ENCODE measurements around the gene LRRC38.

The LRRC38 gene

GRCh38 chr1:13517193-13517812, 3.5 kb upstream of the LRRC38 start:
- peak in 1 of 2 experiments; percentile 12 for DNase-seq (ENCODE audit: low read depth in 2 of 2)

GRCh38 chr1:13516606-13517005, 2.8 kb upstream of the LRRC38 start:
- DNase-seq (ENCODE audit: low read depth in 2 of 2): no peak

- DNase-seq (ENCODE audit: low read depth in 2 of 2): no peak
These were observed 1.0 kb upstream of the LRRC38 start for GRCh38 chr1:13514821-13515220.

GRCh38 chr1:13513063-13513894, 524 bp downstream of the LRRC38 start:
- DNase-seq (ENCODE audit: low read depth in 2 of 2): no peak

- DNase-seq (ENCODE audit: low read depth in 2 of 2): no peak
These were observed 1.3 kb downstream of the LRRC38 start for GRCh38 chr1:13512472-13512871.

GRCh38 chr1:13510499-13510898, 3.3 kb downstream of the LRRC38 start:
- DNase-seq (ENCODE audit: low read depth in 2 of 2): no peak

- DNase-seq (ENCODE audit: low read depth in 2 of 2): no peak
These were observed 6.7 kb downstream of the LRRC38 start for GRCh38 chr1:13507075-13507474.

- no peak for DNase-seq (ENCODE audit: low read depth in 2 of 2)
These were observed 8.8 kb downstream of the LRRC38 start for GRCh38 chr1:13505020-13505419.

GRCh38 chr1:13500806-13501205, 13.0 kb downstream of the LRRC38 start:
- no peak for DNase-seq (ENCODE audit: low read depth in 2 of 2)

- no peak for DNase-seq (ENCODE audit: low read depth in 2 of 2)
These were observed 14.4 kb downstream of the LRRC38 start for GRCh38 chr1:13499422-13499821.

- no peak for DNase-seq (ENCODE audit: low read depth in 2 of 2)
These were observed 15.2 kb downstream of the LRRC38 start for GRCh38 chr1:13498553-13498952.

GRCh38 chr1:13495186-13495585, 18.6 kb downstream of the LRRC38 start:
- no peak for DNase-seq (ENCODE audit: low read depth in 2 of 2)

GRCh38 chr1:13494712-13495111, 19.1 kb downstream of the LRRC38 start:
- DNase-seq (ENCODE audit: low read depth in 2 of 2): no peak

GRCh38 chr1:13494025-13494424, 19.8 kb downstream of the LRRC38 start:
- no peak for DNase-seq (ENCODE audit: low read depth in 2 of 2)

- no peak for DNase-seq (ENCODE audit: low read depth in 2 of 2)
These were observed 21.1 kb downstream of the LRRC38 start for GRCh38 chr1:13492711-13493110.

- DNase-seq (ENCODE audit: low read depth in 2 of 2): no peak
These were observed 25.8 kb downstream of the LRRC38 start for GRCh38 chr1:13487957-13488356.

- DNase-seq (ENCODE audit: low read depth in 2 of 2): no peak
These were observed 26.5 kb downstream of the LRRC38 start for GRCh38 chr1:13487143-13487868.

GRCh38 chr1:13483946-13484345, 29.9 kb downstream of the LRRC38 start:
- DNase-seq (ENCODE audit: low read depth in 2 of 2): no peak

- DNase-seq (ENCODE audit: low read depth in 2 of 2): no peak
These were observed 31.2 kb downstream of the LRRC38 start for GRCh38 chr1:13482600-13482999.

- DNase-seq (ENCODE audit: low read depth in 2 of 2): no peak
These were observed 34.5 kb downstream of the LRRC38 start for GRCh38 chr1:13479171-13479856.

- DNase-seq (ENCODE audit: low read depth in 2 of 2): no peak
These were observed 35.1 kb downstream of the LRRC38 start for GRCh38 chr1:13478692-13479091.

GRCh38 chr1:13469343-13469742, 44.5 kb downstream of the LRRC38 start:
- no peak for DNase-seq (ENCODE audit: low read depth in 2 of 2)

Data from stimulated activated CD4-positive, alpha-beta T cell treated with anti-CD3 and anti-CD28 coated beads, Interleukin-12 subunit alpha, Interleukin-12 subunit beta, amount 100 ng/mL, for 24 hours (primary cell).